Limb (tissue), 2 donors: ENCODE results near the gene TFRC.
"Not testable (repeated sequence)": the region's sequence is repeated elsewhere in the genome, so short reads cannot be mapped to it uniquely, and the experiment has no call there.

Experiments used
- DNase-seq, 2 donors: peaks; one replicate each; pipeline ENCODE4 v3.0.0-alpha.2; 2016; ENCODE audit errors: extremely low spot score in 2 of 2

The TFRC gene

DNA sequence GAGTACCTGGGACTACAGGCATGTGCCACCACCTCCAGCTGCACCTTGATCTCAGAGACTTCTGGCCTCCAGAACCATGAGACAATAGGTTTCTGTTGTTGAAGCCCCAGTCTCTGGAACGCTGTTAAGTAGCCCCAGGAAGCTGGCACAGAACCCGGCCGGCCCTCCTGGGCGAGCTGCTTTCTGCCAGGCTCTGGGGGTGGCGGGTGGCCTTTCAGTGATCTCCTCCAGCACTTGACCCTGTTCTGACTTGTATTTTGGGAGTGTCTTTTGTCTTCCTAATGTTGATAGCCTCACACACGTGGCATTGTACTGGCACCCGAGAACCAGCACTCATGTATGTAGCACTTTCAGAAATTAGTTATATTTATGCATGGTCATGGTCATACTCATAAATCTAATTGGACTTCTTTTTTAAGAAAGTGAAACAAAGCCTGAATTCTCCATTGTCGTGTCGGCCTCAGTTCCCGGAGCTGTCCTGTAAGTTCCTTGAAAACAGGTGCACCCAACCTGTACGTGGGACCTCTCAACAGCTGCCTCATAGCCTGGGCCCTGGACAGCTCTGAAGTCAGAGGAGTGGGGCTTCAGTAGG is 74.0 kb downstream of the TFRC start:
- DNase-seq = no peak

- DNase-seq = not testable (repeated sequence)
Measured at GRCh38 chr3:196005338-196005737, 76.6 kb downstream of the TFRC start.

GRCh38 chr3:196004359-196005052 is 77.4 kb downstream of the TFRC start:
- not testable (repeated sequence) for DNase-seq

GRCh38 chr3:196003611-196004010 is 78.3 kb downstream of the TFRC start:
- DNase-seq = no peak

DNA sequence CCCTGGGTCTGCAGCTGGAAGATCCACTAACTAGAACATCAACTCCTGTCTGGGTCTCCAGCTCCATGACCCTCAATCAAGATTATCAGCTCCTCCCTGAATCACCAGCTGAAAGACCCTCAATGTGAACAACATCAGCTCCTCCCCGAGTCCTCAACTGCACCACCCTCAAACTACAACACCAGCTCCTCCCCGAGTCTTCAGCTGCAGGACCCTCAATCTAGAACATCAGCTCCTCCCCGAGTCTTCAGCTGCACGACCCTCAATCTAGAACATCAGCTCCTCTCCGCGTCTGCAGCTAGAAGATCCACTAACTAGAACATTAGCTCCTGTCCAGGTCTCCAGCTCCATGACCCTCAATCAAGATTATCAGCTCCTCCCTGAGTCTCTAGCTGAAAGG is 79.2 kb downstream of the TFRC start:
- DNase-seq = not testable (repeated sequence)

DNA sequence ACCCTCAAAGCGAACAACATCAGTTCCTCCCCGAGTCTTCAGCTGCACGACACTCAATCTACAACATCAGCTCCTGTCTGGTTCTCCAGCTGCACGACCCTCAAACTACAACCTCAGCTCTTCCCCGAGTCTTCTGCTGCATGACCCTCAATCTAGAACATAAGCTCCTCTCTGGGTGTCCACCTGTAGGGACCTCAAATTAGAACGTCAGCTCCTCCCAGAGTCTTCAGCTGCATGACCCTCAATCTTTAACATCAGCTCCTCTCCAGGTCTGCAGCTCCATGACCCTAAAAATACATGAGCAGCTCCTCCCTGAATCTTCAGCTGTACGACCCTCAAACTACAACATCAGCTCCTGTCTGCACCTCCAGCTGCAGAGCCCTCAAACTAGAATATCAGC is 80.7 kb downstream of the TFRC start:
- not testable (repeated sequence) for DNase-seq

DNA sequence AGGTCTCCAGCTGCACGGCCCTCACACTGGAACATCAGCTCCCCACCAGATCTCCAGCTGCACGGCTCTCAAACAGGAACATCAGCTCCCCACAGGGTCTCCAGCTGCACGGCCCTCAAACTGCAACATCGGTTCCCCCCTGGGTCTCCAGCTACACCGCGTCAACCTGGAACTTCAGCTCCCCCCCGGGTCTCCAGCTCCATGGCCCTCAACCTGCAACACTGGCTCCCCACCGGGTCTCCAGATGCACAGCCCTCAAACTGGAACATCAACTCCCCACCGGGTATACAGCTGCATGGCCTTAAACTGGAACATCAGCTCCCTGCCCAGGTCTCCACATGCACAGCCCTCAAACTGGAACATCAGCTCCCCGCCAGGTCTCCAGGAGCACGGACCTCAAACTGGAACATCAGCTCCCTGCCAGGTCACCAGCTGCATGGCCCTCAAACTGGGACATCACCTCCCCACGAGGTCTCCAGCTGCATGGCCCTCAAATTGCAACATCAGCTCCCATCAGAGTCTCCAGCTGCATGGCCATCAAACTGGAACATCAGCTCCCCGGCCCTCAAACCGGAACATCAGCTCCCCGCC is 81.4 kb downstream of the TFRC start:
- DNase-seq = not testable (repeated sequence)

DNA sequence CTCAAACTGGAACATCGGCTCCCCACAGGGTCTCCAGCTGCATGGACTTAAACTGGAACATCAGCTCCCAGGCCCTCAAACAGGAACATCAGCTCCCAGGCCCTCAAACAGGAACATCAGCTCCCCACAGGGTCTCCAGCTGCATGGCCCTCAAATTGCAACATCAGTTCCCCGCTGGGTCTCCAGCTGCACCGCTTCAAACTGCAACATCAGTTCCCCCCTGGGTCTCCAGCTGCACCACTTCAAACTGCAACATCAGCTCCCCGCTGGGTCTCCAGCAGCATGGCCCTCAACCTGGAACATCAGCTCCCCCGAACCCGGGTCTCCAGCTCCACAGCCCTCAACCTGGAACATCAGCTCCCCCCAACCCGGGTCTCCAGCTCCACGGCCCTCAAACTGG is 82.0 kb downstream of the TFRC start:
- DNase-seq = no peak
